H1 (cell line): Measurements from ENCODE around the gene ASXL3. TPM values are rescaled to one million over a fixed set of nuclear protein-coding genes. Genes with fewer than 3 reads are reported as not detected.

Experiments
- CBX5 ChIP-seq: fragments of 300-800, 300-1000 bp; sonication (generic); IDR thresholded peaks from 2 replicates; pipeline ENCODE4 v1.7.1; 2016; ENCODE audit warnings: antibody characterized with exemption, low read length, low read depth
- CBX8 ChIP-seq: fragments of 300-800, 300-1000 bp; sonication (generic); IDR thresholded peaks from 2 replicates; pipeline ENCODE4 v1.7.1; 2016; ENCODE audit warnings: low read depth, low read length, borderline replicate concordance
- CHD7 ChIP-seq: fragments of 300-600 bp; sonication (generic); IDR thresholded peaks from 2 replicates; pipeline ENCODE4 v1.7.1; 2012; ENCODE audit warnings: low read length, moderate library complexity, mild to moderate bottlenecking, inconsistent platforms; ENCODE audit not compliant: insufficient replicate concordance
- CTBP2 ChIP-seq: IDR thresholded peaks from 2 replicates; pipeline ENCODE4 v1.7.0; 2011; ENCODE audit warnings: borderline replicate concordance, mild to moderate bottlenecking, moderate library complexity, mixed read lengths, low read length; ENCODE audit not compliant: insufficient read depth, insufficient read length
- EGR1 ChIP-seq: IDR thresholded peaks from 2 replicates; pipeline ENCODE4 v1.6.1; 2011; ENCODE audit warnings: low read depth, low read length, borderline replicate concordance
- GABPA ChIP-seq: IDR thresholded peaks from 2 replicates; pipeline ENCODE4 v1.6.1; 2011; ENCODE audit warnings: mild to moderate bottlenecking, low read length, moderate library complexity, borderline replicate concordance; ENCODE audit not compliant: insufficient read depth
- NRF1 ChIP-seq: IDR thresholded peaks from 2 replicates; pipeline ENCODE4 v1.6.1; 2011; ENCODE audit warnings: mild to moderate bottlenecking, low read depth, low read length, improper control_type of control experiment
- SIRT6 ChIP-seq: IDR thresholded peaks from one replicate; pipeline ENCODE4 v1.7.1; 2012; ENCODE audit warnings: low read length, inconsistent platforms
- polyA plus RNA-seq, 7 experiments: library from polyadenylated mRNA; depleted of rRNA in 3 of 7; stranded (reverse) in 5 of 7; unstranded in 2 of 7; fragments of >200 nt in 5 of 7; fragments of 200-250 nt in 2 of 7; gene quantifications; 1 replicate in 5 of 7; 2 replicates in 1 of 7; 4 replicates in 1 of 7; pipeline versions ENCODE4 v1.2.1 to v1.2.3, GENCODE V29; 2011 to 2013; ENCODE audit warnings: missing spikeins in 2 of 7, mixed read lengths in 2 of 7
- total RNA-seq: library from RNA; stranded (reverse); fragmentation: NEBNext Ultra II Directional; extraction: Animal tissue kit (Norgen Biotek cat#: 25700); gene quantifications from 2 replicates; pipeline ENCODE4 v1.2.1, GENCODE V29; 2021

ASXL3 gene
- total and polyA plus RNA-seq, 2 of the 8 experiments (the other 6 are each of a cell fraction or from before 2014, with no cell fraction given), result 0.08 to 1.3 TPM

GRCh38 chr18:33682436-33682835 lies 104.4 kb downstream of the ASXL3 start (continued):
- TF ChIP-seq CHD7 (no peak), GABPA (no peak), CBX5 (no peak), NRF1 (no peak), CTBP2 (no peak), CBX8 (no peak), SIRT6 (no peak), EGR1 (no peak)
